Dedifferentiated amniotic fluid mesenchymal stem cell (primary cell): ENCODE results near the gene HRH3.

ENCODE experiments used
- DNase-seq: peaks from one replicate; pipeline ENCODE4 v3.0.0-alpha.2; 2016; ENCODE audit errors: extremely low spot score

The HRH3 gene

GRCh38 chr20:62219992-62220665 is at the start of gene HRH3:
Gene HRH3, minus strand, starts transcription at chr20:62220278. Its CDS starts 308 bp downstream, at chr20:62219970.
- DNase-seq: no peak

- no peak for DNase-seq
These were observed 49.8 kb upstream of the HRH3 start for GRCh38 chr20:62269871-62270270.

- no peak for DNase-seq
These were observed 49.3 kb upstream of the HRH3 start for GRCh38 chr20:62269378-62269777.

GRCh38 chr20:62268228-62268900 is 48.3 kb upstream of the HRH3 start:
- DNase-seq: no peak

- DNase-seq: no peak
These were observed 47.5 kb upstream of the HRH3 start for GRCh38 chr20:62267543-62267942.

GRCh38 chr20:62266851-62267250 is 46.8 kb upstream of the HRH3 start:
- no peak for DNase-seq

GRCh38 chr20:62266340-62266739 is 46.3 kb upstream of the HRH3 start:
- no peak for DNase-seq

GRCh38 chr20:62265365-62265764 is 45.3 kb upstream of the HRH3 start:
- DNase-seq: no peak

GRCh38 chr20:62263396-62263795 is 43.3 kb upstream of the HRH3 start:
- no peak for DNase-seq

- no peak for DNase-seq
These were observed 42.0 kb upstream of the HRH3 start for GRCh38 chr20:62262064-62262463.

- no peak for DNase-seq
These were observed 39.2 kb upstream of the HRH3 start for GRCh38 chr20:62259294-62259565.

GRCh38 chr20:62258499-62259293 is 38.6 kb upstream of the HRH3 start:
- DNase-seq: peak; percentile 48

- no peak for DNase-seq
These were observed 35.9 kb upstream of the HRH3 start for GRCh38 chr20:62255976-62256375.

GRCh38 chr20:62254021-62254724 is 34.1 kb upstream of the HRH3 start:
- no peak for DNase-seq

- DNase-seq: no peak
These were observed 33.3 kb upstream of the HRH3 start for GRCh38 chr20:62253398-62253797.

- no peak for DNase-seq
These were observed 32.4 kb upstream of the HRH3 start for GRCh38 chr20:62252342-62252966.

GRCh38 chr20:62248890-62249560 is 28.9 kb upstream of the HRH3 start:
- no peak for DNase-seq

GRCh38 chr20:62246872-62247652 is 27.0 kb upstream of the HRH3 start:
- DNase-seq: no peak

- DNase-seq: no peak
These were observed 26.4 kb upstream of the HRH3 start for GRCh38 chr20:62246431-62246830.

GRCh38 chr20:62245911-62246280 is 25.8 kb upstream of the HRH3 start:
- DNase-seq: no peak
